ENCODE data around the gene UNC93B1.

- TF ChIP-seq, protein P1, sequence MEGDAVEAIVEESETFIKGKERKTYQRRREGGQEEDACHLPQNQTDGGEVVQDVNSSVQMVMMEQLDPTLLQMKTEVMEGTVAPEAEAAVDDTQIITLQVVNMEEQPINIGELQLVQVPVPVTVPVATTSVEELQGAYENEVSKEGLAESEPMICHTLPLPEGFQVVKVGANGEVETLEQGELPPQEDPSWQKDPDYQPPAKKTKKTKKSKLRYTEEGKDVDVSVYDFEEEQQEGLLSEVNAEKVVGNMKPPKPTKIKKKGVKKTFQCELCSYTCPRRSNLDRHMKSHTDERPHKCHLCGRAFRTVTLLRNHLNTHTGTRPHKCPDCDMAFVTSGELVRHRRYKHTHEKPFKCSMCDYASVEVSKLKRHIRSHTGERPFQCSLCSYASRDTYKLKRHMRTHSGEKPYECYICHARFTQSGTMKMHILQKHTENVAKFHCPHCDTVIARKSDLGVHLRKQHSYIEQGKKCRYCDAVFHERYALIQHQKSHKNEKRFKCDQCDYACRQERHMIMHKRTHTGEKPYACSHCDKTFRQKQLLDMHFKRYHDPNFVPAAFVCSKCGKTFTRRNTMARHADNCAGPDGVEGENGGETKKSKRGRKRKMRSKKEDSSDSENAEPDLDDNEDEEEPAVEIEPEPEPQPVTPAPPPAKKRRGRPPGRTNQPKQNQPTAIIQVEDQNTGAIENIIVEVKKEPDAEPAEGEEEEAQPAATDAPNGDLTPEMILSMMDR (conservative IDR thresholded peaks at IDR 0.05 in 1 of 2, IDR thresholded peaks at IDR 0.05 in 1 of 2; ENCODE audit: low read depth in 1 of 2, low read length in 2 of 2), result no peak
- TF ChIP-seq EZH2 (IDR thresholded peaks at IDR 0.05; ENCODE audit: low read length, missing control alignments), result no peak
Measured at GRCh38 chr11:68040957-68041591, 37.2 kb upstream of the UNC93B1 start.

Measured in fibroblast of lung (primary cell).